Tongue (tissue), 3 donors: ENCODE results near the gene OR8A1. TPM values are rescaled to one million over a fixed set of nuclear protein-coding genes. Genes with fewer than 3 reads are reported as not detected.
"Not testable (repeated sequence)": the region's sequence is repeated elsewhere in the genome, so short reads cannot be mapped to it uniquely, and the experiment has no call there.

ENCODE experiments used
- DNase-seq: peaks from one replicate; pipeline ENCODE4 v3.0.0-alpha.2; 2015
- small RNA-seq: library from RNA; depleted of rRNA; stranded (forward); fragments of <200 nt; gene quantifications from one replicate; pipeline ENCODE3, GENCODE V24; 2014; ENCODE audit warnings: low replicate concordance
- total RNA-seq: library from RNA; depleted of rRNA; stranded (reverse); fragments of >200 nt; gene quantifications from one replicate; pipeline ENCODE4 v1.2.3, GENCODE V29; 2014

The OR8A1 gene
- total RNA-seq, 1 donor from 2014 or later, result not detected

GRCh38 chr11:124595302-124595701, 25.5 kb downstream of the OR8A1 start:
- DNase-seq, result no peak

DNA sequence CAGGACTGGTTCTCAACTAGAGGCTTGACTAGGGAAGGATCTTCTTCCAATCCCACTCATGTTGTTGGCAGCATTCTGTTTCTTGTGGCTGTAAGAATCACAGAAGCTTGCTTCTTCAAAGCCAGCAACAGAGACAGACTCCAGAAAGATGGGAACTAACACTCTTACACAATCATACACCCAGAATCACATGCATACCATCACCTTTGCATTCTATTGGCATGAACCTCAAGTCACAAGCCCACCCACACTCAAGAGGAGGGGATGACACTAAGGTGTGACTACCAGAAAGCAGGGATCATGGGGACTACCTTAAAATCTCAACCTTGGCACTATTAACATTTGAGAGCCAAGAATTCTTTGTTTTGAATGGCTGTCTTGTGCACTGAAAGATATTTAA, 27.8 kb downstream of the OR8A1 start:
- DNase-seq, result no peak

DNA sequence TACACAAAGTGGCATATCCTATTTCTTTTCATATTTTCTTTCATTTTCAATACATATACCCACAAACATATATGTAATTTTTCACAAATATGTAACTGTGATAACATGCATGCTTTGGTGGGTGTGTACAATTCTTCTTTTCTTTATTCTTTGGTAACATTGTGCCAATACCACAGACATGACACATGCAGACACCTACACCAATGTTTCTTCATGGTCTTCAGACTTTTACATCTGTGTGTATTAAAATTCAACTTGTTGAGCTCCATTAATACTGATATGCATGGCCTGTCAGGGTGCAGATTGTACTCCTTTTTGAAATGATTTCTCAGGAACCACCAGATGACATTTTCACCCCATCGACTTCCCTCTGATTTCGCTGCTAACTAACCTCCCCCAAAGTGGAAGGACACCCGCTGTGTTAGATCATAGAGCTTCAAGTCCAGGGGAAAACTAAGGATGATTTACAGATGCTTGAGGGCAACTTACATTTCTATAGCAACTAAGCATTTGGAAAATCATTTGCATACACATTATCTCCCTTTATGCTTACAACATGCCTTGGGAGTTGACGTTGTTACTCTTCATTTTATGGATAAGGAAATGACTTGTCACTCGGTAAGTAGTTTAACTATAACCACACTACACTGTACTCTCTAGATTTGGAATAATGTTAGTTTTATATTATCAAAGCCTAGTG, 31.0 kb downstream of the OR8A1 start:
- no peak for DNase-seq

DNA sequence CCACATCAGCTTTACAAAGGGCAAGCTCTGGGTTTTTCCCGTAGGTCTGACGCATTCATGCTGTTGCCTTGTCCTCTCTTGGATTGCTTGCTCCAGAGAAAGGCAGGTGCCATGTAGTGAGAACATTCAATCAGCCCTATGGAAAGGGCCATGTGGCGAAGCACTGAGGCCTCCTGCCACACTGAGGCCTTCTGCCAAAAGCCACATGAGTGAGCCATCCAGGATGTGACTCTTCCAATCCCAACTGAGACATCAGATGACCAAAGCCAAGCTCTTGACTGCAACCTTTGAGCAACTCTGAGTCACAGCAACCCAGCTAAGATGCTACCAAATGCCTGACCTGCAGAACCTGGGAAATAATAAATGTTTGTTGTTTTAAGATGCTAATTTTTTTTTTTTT, 32.4 kb downstream of the OR8A1 start:
- no peak for DNase-seq

DNA sequence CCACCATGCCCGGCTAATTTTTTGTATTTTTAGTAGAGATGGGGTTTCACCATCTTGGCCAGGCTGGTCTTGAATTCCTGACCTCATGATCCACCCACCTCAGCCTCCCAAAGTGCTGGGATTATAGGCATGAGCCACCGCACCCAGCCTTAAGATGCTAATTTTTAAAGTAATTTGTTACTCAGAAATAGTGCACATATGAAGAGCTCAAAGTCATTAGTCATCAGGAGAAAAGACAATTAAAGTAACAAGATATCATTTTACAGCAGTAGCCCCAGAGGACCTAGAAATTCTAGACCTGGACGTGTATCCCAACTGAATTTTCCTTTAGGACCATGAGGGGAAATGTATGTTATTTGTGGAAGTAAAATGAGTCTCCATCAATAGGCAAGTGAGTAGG, 32.9 kb downstream of the OR8A1 start:
- not testable (repeated sequence) for DNase-seq

- no peak for DNase-seq
Observed at GRCh38 chr11:124605719-124606118, 35.9 kb downstream of the OR8A1 start.

- DNase-seq, result no peak
Observed at GRCh38 chr11:124608147-124608546, 38.4 kb downstream of the OR8A1 start.

GRCh38 chr11:124610295-124610694, 40.5 kb downstream of the OR8A1 start:
- DNase-seq, result no peak

DNA sequence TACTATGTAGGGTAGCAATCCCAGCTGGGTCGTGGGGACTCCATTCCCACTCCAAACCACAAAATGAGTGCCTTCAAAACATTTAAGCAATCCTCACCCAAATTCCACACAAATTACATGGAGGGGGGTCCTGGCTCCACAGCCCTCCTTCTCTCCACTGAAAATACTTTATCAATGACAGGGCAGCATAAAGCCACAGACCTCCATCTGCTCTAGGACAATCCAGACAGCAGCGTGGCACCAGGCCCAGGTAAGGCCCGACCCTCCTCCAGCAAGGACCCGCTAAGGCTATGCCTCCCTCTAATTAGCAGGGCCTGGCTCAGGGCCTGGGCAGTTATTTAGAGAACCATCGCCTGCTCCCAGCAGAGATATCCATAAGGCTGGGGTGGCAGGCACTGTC, 41.3 kb downstream of the OR8A1 start, which contains the start of gene PANX3:
Gene PANX3 (plus strand): TSS at position 365 of the 400 bp plus-strand sequence. CDS start 129 bp downstream, outside the sequence.
- DNase-seq, result no peak

DNA sequence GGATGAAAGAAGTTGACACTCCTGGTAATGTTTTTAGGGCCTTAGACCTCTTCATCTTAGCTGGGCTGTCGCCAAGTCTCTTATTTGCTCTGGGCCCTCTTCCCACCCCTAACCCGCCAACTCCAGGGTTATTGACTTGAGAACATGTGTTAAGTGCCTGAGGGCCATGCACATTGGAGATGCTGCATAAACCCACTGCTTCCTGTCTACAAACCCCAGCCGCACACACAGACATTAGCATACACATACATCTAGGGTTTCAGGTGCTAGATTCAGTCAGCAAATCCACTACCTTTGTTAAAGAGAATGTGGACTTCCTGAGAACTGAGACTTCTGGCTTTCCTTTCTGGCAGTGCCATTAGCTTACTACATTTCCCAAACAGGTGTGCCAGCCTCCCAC, 42.2 kb downstream of the OR8A1 start:
- DNase-seq, result no peak

DNA sequence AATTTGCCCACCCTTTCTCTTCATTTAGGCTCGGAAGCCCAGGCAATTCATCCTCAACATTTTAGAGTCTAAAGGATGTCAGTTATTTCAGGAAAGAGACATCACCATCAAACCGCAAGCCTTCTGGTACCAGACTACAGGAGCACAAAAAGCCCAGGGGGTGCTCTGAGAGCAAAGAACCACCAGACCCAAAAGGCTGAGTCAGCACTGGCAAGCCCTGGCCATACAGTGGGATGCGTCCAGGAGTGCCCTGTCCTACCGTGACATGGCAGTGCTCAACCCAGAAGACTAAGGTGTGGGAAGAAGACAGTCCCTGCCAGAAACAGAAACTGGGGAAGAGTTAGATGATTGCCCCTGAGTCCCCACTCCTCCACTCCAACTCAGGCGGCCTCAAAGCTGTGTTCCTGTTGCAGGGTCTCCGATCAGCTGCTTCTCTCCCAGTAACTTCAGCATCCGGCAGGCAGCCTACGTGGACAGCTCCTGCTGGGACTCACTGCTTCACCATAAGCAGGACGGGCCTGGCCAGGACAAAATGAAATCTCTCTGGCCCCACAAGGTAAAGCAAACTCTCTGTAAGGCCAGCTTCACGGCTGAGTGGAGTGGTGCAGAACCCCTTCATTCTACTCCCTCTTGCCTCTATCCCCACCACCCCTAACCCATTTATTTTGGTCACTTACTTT, 42.9 kb downstream of the OR8A1 start:
- peak; percentile 10 for DNase-seq

GRCh38 chr11:124618863-124619262, 49.1 kb downstream of the OR8A1 start:
- no peak for DNase-seq

Small RNA genes lying within 50 kb of the gene (small RNA-seq; reads per million reads assigned to genes)
- not detected for gene OR8A3P

Other genes with a start within 250 kb of the OR8A1 start
- not detected for gene OR8D2, start 249.8 kb upstream of the OR8A1 start, total RNA-seq
- not detected for gene OR8B2, start 185.5 kb upstream of the OR8A1 start, total RNA-seq
- not detected for gene OR8B3, start 171.0 kb upstream of the OR8A1 start, total RNA-seq
- not detected for gene OR8B4, start 145.1 kb upstream of the OR8A1 start, total RNA-seq
- gene OR8B8, start 124.3 kb upstream of the OR8A1 start, total RNA-seq, result not detected
- gene OR8B12, start 26.3 kb upstream of the OR8A1 start, total RNA-seq, result not detected
- gene PANX3, start 41.4 kb downstream of the OR8A1 start, total RNA-seq, result not detected
- gene TBRG1, start 52.9 kb downstream of the OR8A1 start, total RNA-seq, result 24.0 TPM
- 7.2 TPM for gene SIAE, start 103.7 kb downstream of the OR8A1 start, total RNA-seq
- 4.5 TPM for gene SPA17, start 103.9 kb downstream of the OR8A1 start, total RNA-seq
- gene NRGN, start 169.9 kb downstream of the OR8A1 start, total RNA-seq, result 2.9 TPM
- gene VSIG2, start 182.3 kb downstream of the OR8A1 start, total RNA-seq, result not detected
- 24.0 TPM for gene ESAM, start 192.3 kb downstream of the OR8A1 start, total RNA-seq
- 21.7 TPM for gene MSANTD2, start 230.4 kb downstream of the OR8A1 start, total RNA-seq